ENCODE data around the gene TACC2. TPM values are rescaled to one million over a fixed set of nuclear protein-coding genes. Genes with fewer than 3 reads are reported as not detected.
A peak's percentile ranks its signal among the peaks of the same experiment; 100 is the strongest.

Gene TACC2
- total RNA-seq, 4 donors from 2014 or later, result 63.1 to 102 (median 74.9) TPM

GRCh38 chr10:122018951-122019413 lies 30.0 kb downstream of the TACC2 start:
- Histone ChIP-seq H3K27ac (peak overlapping the region; percentile 41 to 90 (median 76)), H3K4me3 (peak overlapping the region in 1 of 2 donors; percentile 21), H3K4me1 (peaks cover 0 to 39% (median 0%) of the 10 kb centered on the region in 3 donors), H3K27me3 (no peaks in the 10 kb centered on the region), H3K9me3 (no peaks in the 10 kb centered on the region), H3K36me3 (no peaks in the 10 kb centered on the region)
- ATAC-seq, result no peak
- TF ChIP-seq POLR2AphosphoS5 (IDR thresholded peaks at IDR 0.05), result no peak
- 80 to 96% methylated on average over 2 to 7 of the region's 16 CpGs for WGBS, 2 donors (ENCODE audit: low coverage in 1 of 2)

- Histone ChIP-seq H3K27ac (peak overlapping the region in 3 of 4 donors; percentile 66 to 90 (median 86)), H3K4me1 (peaks cover 0 to 39% (median 0%) of the 10 kb centered on the region in 3 donors), H3K27me3 (no peaks in the 10 kb centered on the region), H3K9me3 (no peaks in the 10 kb centered on the region), H3K4me3 (peak overlapping the region in 1 of 2 donors; percentile 21), H3K36me3 (no peaks in the 10 kb centered on the region)
- ATAC-seq, result no peak
- TF ChIP-seq EP300 (IDR thresholded peaks at IDR 0.05) (no peak), POLR2A (IDR thresholded peaks at IDR 0.05) (no peak), POLR2AphosphoS5 (IDR thresholded peaks at IDR 0.05) (no peak)
- TF ChIP-seq, protein P1, sequence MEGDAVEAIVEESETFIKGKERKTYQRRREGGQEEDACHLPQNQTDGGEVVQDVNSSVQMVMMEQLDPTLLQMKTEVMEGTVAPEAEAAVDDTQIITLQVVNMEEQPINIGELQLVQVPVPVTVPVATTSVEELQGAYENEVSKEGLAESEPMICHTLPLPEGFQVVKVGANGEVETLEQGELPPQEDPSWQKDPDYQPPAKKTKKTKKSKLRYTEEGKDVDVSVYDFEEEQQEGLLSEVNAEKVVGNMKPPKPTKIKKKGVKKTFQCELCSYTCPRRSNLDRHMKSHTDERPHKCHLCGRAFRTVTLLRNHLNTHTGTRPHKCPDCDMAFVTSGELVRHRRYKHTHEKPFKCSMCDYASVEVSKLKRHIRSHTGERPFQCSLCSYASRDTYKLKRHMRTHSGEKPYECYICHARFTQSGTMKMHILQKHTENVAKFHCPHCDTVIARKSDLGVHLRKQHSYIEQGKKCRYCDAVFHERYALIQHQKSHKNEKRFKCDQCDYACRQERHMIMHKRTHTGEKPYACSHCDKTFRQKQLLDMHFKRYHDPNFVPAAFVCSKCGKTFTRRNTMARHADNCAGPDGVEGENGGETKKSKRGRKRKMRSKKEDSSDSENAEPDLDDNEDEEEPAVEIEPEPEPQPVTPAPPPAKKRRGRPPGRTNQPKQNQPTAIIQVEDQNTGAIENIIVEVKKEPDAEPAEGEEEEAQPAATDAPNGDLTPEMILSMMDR (IDR thresholded peaks at IDR 0.05), result no peak
- WGBS, 2 donors (ENCODE audit: low coverage in 1 of 2), result 60% methylated on average over 13 of the region's 24 CpGs; no CpG with 5 or more reads in 1 of the 2 donors
Observed at GRCh38 chr10:122019414-122019975, 30.5 kb downstream of the TACC2 start.

GRCh38 chr10:122020226-122020625 lies 31.3 kb downstream of the TACC2 start:
- Histone ChIP-seq H3K36me3 (no peaks in the 10 kb centered on the region), H3K27me3 (no peaks in the 10 kb centered on the region), H3K27ac (peak overlapping the region; percentile 79 to 90 (median 87)), H3K9me3 (no peaks in the 10 kb centered on the region), H3K4me3 (no peak overlapping the region), H3K4me1 (peaks cover 0 to 39% (median 0%) of the 10 kb centered on the region in 3 donors)
- WGBS, 2 donors (ENCODE audit: low coverage in 1 of 2), result 83 to 94% methylated on average over 6 of the region's 6 CpGs
- TF ChIP-seq POLR2AphosphoS5 (IDR thresholded peaks at IDR 0.05) (no peak), EP300 (IDR thresholded peaks at IDR 0.05) (no peak)
- TF ChIP-seq, protein P1 (IDR thresholded peaks at IDR 0.05), result no peak
- ATAC-seq, result no peak

GRCh38 chr10:122021379-122021778 lies 32.4 kb downstream of the TACC2 start:
- 12 to 39% methylated on average over 8 to 9 of the region's 9 CpGs for WGBS, 2 donors (ENCODE audit: low coverage in 1 of 2)
- Histone ChIP-seq H3K27me3 (no peaks in the 10 kb centered on the region), H3K36me3 (no peaks in the 10 kb centered on the region), H3K9me3 (no peaks in the 10 kb centered on the region), H3K27ac (peak overlapping the region; percentile 79 to 90 (median 87)), H3K4me1 (peaks cover 0 to 41% (median 0%) of the 10 kb centered on the region in 3 donors), H3K4me3 (peak overlapping the region; percentile 23 to 39)
- ATAC-seq, result peak; percentile 80
- TF ChIP-seq EP300 (IDR thresholded peaks at IDR 0.05) (peak; percentile 61), POLR2A (IDR thresholded peaks at IDR 0.05) (no peak), POLR2AphosphoS5 (IDR thresholded peaks at IDR 0.05) (peak; percentile 55)
- TF ChIP-seq, protein P1 (IDR thresholded peaks at IDR 0.05), result no peak

- TF ChIP-seq, protein P1 (IDR thresholded peaks at IDR 0.05), result no peak
- no peak for TF ChIP-seq EP300 (IDR thresholded peaks at IDR 0.05)
- TF ChIP-seq POLR2A (IDR thresholded peaks at IDR 0.05), result no peak
- no peak for TF ChIP-seq POLR2AphosphoS5 (IDR thresholded peaks at IDR 0.05)
- ATAC-seq, result peak; percentile 23
- Histone ChIP-seq H3K9me3 (no peaks in the 10 kb centered on the region), H3K4me1 (peaks cover 0 to 46% (median 0%) of the 10 kb centered on the region in 3 donors), H3K4me3 (peak overlapping the region; percentile 23 to 39), H3K36me3 (no peaks in the 10 kb centered on the region), H3K27ac (peak overlapping the region; percentile 79 to 90 (median 87)), H3K27me3 (no peaks in the 10 kb centered on the region)
- WGBS, 2 donors (ENCODE audit: low coverage in 1 of 2), result 16 to 58% methylated on average over 6 to 11 of the region's 11 CpGs
Observed at GRCh38 chr10:122021828-122022227, 32.9 kb downstream of the TACC2 start.

Data from gastroesophageal sphincter (tissue), 4 donors.